HG03354 (cell line): Measurements from ENCODE around the gene ZC2HC1C.
"Not testable (repeated sequence)": the region's sequence is repeated elsewhere in the genome, so short reads cannot be mapped to it uniquely, and the experiment has no call there.

Experiments
- ATAC-seq: cut with Tn5 transposase; IDR thresholded peaks from one replicate; pipeline ENCODE4 v1.9.1; 2021; ENCODE audit warnings: mild to moderate bottlenecking; ENCODE audit not compliant: unreplicated experiment, poor library complexity, severe bottlenecking

ZC2HC1C gene

GRCh38 chr14:75053396-75054291 lies 15.8 kb upstream of the ZC2HC1C start:
- no peak for ATAC-seq

DNA sequence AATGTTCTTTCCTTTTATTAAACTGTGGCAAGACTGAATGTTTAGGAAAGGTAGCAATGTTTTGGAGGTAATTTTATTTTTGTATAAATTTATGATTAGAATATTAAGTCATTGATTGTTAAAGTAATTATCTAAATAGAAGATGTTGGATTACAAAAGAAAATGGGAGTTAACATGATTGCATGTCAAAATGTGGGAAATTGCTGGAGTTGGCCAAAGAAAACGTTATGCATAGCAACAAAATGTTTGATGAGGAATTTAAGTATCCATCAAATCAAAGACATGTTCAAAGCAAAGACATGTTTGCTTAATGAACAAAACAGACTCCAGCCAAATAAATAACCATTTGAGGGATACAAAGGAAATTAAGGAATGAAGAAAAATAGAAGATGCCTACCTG lies 15.0 kb upstream of the ZC2HC1C start:
- ATAC-seq, result no peak

DNA sequence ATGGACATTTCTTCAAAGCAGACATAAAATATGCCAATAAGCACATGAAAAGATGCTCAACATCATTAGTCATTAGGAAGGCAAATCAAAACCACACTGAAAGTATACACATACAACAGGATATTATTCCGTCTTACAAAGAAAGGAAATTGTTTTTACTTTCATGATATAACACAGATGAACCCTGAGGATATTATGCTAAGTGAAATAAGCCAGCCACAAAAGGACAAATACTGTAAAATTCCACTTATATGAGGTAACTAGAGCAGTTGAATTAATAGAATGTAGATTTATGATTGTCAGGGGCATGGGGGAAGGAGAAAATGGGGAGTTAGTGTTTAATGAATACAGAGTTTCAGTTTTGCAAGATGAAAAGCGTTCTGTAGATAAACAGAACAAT lies 9.8 kb upstream of the ZC2HC1C start:
- no peak for ATAC-seq

- ATAC-seq, result no peak
Observed at GRCh38 chr14:75060420-75060819, 9.0 kb upstream of the ZC2HC1C start.

GRCh38 chr14:75063013-75063412 lies 6.4 kb upstream of the ZC2HC1C start:
- no peak for ATAC-seq

- peak; percentile 98 for ATAC-seq
Observed at GRCh38 chr14:75063491-75064204, 5.8 kb upstream of the ZC2HC1C start, which contains the start of gene ACYP1. Gene ACYP1, minus strand, starts transcription at chr14:75064024. Its CDS starts 471 bp downstream, at chr14:75063553.

GRCh38 chr14:75064205-75064567 lies 5.3 kb upstream of the ZC2HC1C start:
- ATAC-seq, result peak; percentile 33

DNA sequence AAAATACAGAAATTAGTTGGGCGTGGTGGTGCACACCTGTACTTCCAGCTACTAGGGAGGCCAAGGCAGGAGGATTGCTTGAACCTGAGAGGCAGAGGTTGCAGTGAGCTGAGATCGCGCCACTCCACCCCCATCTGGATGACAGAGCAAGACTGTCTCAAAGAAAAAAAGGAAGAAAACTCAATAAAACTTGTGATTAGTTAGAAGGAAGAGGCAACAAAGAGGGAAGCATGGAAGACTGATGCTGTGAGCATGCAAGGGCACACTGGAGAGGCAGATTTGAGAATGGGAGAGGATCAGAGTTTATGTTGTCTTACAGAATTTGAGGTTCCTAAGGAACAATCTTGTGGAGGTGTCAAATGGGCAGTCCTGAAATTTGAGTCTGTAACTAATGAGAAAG lies 2.8 kb upstream of the ZC2HC1C start:
- ATAC-seq, result no peak

GRCh38 chr14:75067212-75067611 lies 2.2 kb upstream of the ZC2HC1C start:
- no peak for ATAC-seq

- ATAC-seq, result not testable (repeated sequence)
Observed at GRCh38 chr14:75067765-75068164, 1.7 kb upstream of the ZC2HC1C start.

- peak; percentile 4 for ATAC-seq
Observed at GRCh38 chr14:75068294-75069120, 934 bp upstream of the ZC2HC1C start.

- ATAC-seq, result no peak
Observed at GRCh38 chr14:75069811-75070145, 337 bp downstream of the ZC2HC1C start.

DNA sequence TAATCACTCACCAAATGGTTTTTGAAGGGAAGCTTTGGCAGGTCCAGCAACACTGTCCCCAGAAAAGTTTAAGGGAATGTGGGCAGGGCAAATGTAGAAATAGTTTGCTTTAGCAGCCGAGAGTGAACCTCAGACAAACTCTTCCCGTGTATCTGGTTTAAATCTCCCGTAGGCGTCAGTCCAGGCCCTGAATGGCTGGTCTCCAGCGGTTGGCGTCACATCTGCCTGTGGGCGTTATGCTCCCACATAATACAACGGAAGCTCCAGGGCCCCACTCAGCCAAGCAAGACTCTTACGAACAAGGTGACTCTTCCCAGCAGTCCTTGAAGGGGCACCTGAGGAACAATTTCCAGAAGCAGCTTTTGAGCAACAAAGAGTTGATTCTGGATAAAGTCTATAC lies 942 bp downstream of the ZC2HC1C start:
- no peak for ATAC-seq

DNA sequence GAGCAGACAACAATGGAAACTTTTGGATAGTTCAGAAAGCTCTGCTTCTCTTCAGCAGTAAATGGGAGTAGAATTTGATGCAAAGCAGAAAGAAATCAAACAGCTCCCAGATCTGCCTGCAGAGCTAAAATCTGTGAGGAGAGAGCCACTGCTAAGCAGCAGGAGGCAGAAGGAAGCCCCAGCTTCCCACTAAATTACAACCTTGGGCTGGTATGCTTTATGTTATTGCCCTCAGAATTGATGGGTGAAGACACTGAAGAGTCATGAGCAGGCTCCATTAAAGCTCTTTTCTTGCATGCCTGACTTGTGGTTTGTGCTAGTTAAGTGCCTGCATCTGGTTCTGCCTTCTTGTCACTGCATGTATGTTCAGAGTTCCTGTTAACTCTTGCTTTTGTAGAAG lies 8.4 kb downstream of the ZC2HC1C start:
- no peak for ATAC-seq

DNA sequence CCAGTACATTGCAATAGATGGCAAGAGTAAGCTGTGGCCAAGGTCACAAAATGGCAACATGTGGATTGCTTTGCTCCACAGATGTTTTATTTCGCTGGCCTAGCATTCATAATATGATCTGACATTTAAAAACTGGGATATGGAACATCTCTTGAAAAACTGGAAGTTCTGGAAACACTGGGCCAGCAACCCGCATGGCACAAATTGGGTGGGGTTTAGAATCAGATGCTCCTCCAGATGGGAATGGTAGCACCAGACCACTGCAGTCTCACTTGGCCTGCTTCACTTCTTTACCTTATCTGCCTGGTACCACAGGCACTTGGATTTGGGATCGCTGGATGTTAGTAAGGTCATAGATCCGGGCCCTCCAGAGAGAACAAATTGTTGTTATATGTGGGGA lies 10.1 kb downstream of the ZC2HC1C start:
- no peak for ATAC-seq

DNA sequence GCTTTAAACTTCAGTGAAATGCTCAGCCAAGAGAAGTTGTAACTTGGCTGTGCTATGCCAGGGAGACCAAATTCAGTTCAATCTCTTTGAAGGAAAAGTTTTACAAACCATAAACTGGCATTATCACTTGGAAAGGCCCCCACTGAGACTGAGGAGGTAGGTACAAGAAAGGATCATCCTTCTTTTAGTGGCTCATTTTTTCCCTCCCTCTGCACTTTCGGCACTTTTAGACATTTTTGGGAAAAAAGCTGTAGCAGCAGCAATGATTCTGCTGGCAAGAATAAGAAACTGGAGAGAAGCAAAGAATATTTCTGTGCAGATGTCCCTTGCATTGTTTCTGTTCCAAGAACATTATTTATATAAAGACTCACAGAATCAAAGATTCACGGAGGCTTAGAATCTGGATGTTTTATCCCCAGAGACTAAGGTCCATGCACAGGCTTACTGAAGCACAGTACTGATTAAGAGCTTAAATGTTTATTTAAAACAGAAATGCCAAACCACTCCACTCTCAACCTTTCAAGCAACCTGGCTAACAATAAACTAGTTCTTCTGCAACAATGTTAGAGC lies 12.3 kb downstream of the ZC2HC1C start:
- ATAC-seq, result no peak

DNA sequence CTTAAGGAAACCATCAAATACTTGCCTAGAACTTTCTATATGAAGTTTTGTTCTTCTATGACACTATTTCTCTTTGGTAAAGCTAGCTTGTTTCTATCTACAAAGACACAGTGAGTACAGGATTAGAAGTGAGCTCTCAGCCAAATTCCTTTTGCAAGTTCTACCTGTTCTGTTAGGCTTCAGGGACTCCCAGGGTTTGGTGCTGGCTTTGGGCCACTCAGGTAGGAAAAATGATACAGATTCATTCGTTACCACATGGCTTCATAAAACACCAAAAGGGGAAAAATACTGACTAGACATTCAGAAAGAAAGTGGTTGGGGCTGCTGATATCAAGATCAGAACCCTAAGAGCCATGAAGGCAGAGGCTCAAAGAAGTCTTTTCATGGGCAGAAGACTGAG lies 13.8 kb downstream of the ZC2HC1C start:
- ATAC-seq, result no peak

GRCh38 chr14:75084513-75084912 lies 15.1 kb downstream of the ZC2HC1C start:
- no peak for ATAC-seq

GRCh38 chr14:75088153-75088552 lies 18.7 kb downstream of the ZC2HC1C start:
- no peak for ATAC-seq
